Transverse colon (tissue), 4 donors: ENCODE data around the gene KRTAP3-2.

Experiments
- CTCF ChIP-seq, 5 experiments: fragments of 200-600 bp in 3 of 5; fragments of 450-650 bp in 2 of 5; sonication (generic) in 3 of 5; IDR thresholded peaks; 1 replicate in 2 of 5; 2 replicates in 3 of 5; pipeline ENCODE4 v1.5.1; 2016 to 2017; ENCODE audit warnings: antibody characterized with exemption in 5 of 5, inconsistent platforms in 3 of 5, mild to moderate bottlenecking in 2 of 5, moderate library complexity in 1 of 5
- EP300 ChIP-seq: sonication (generic); formaldehyde crosslinking; IDR thresholded peaks from one replicate; pipeline ENCODE4 v1.6.1; 2017; ENCODE audit warnings: antibody characterized with exemption, low read depth
- POLR2A ChIP-seq: fragments of 450-650 bp; IDR thresholded peaks from one replicate; pipeline ENCODE4 v1.6.1; 2016; ENCODE audit warnings: antibody characterized with exemption, mild to moderate bottlenecking, moderate library complexity
- POLR2AphosphoS5 ChIP-seq, 3 donors: sonication (generic); formaldehyde crosslinking; IDR thresholded peaks; one replicate each; pipeline ENCODE4 v1.6.1; 2016; ENCODE audit warnings: antibody characterized with exemption in 3 of 3

GRCh38 chr17:40967582-40967981 is 32.1 kb downstream of the KRTAP3-2 start:
- TF ChIP-seq POLR2A = no peak
- no peak for TF ChIP-seq CTCF (IDR thresholded peaks at IDR 0.05)
- no peak for TF ChIP-seq EP300
- TF ChIP-seq POLR2AphosphoS5 (IDR thresholded peaks at IDR 0.05) = no peak
